Upper lobe of left lung (tissue), 6 donors: Measurements from ENCODE around the gene INPPL1. TPM values are rescaled to one million over a fixed set of nuclear protein-coding genes. Genes with fewer than 3 reads are reported as not detected.

Source experiments
- ATAC-seq, 2 donors: fragments of 200-7000 bp; cut with Tn5 transposase; one replicate each; pipeline ENCODE4 v1.9.1; 2022; ENCODE audit warnings: mild to moderate bottlenecking in 2 of 2, moderate library complexity in 2 of 2; ENCODE audit not compliant: low FRiP score in 2 of 2
- DNase-seq, 2 donors: peaks; one replicate each; pipeline ENCODE4 v3.0.0-alpha.2; 2019 to 2020
- H3K27ac ChIP-seq, 4 donors: fragments of 200-600 bp; sonication (generic); one replicate each; pipeline ENCODE4 v1.5.1; 2016 to 2019
- H3K27me3 ChIP-seq, 4 donors: fragments of 200-600 bp; sonication (generic); one replicate each; pipeline ENCODE4 v1.5.1; 2017 to 2019
- H3K36me3 ChIP-seq, 4 donors: fragments of 200-600 bp; sonication (generic); one replicate each; pipeline ENCODE4 v1.5.1; 2016 to 2019
- H3K4me1 ChIP-seq, 4 donors: fragments of 200-600 bp; sonication (generic); one replicate each; pipeline ENCODE4 v1.5.1; 2018 to 2019
- H3K4me3 ChIP-seq, 4 donors: fragments of 200-600 bp; sonication (generic); one replicate each; pipeline ENCODE4 v1.5.1; 2017 to 2019; ENCODE audit warnings: mild to moderate bottlenecking in 2 of 4, moderate library complexity in 1 of 4
- H3K9me3 ChIP-seq, 4 donors: fragments of 200-600 bp; sonication (generic); one replicate each; pipeline ENCODE4 v1.5.1; 2018 to 2019
- EP300 ChIP-seq, 4 donors: sonication (generic); formaldehyde crosslinking; IDR thresholded peaks; one replicate each; pipeline ENCODE4 v1.5.1; 2017; ENCODE audit warnings: antibody characterized with exemption in 4 of 4, control low read depth in 2 of 4
- POLR2A ChIP-seq, 4 donors: fragments of 450-650 bp; IDR thresholded peaks; one replicate each; pipeline ENCODE4 v1.5.1; 2016 to 2017; ENCODE audit warnings: antibody characterized with exemption in 4 of 4, mild to moderate bottlenecking in 2 of 4
- POLR2AphosphoS5 ChIP-seq, 2 donors: sonication (generic); formaldehyde crosslinking; IDR thresholded peaks; one replicate each; pipeline ENCODE4 v1.5.1; 2017; ENCODE audit warnings: antibody characterized with exemption in 2 of 2
- WGBS, 2 donors: methylation state at CpG; one replicate each; pipeline ENCODE4 v1.1.5; 2017 to 2018; 5-methylcytosine and 5-hydroxymethylcytosine counted together
- total RNA-seq, 6 donors: library from RNA; depleted of rRNA in 4 of 6; stranded (reverse); fragments of >200 nt in 4 of 6; gene quantifications; one replicate each; pipeline versions ENCODE4 v1.1.0 to v1.2.1, GENCODE V29; 2016 to 2021
- TF ChIP-seq, protein P1 (sequence below), 6 experiments: fragments of 450-650 bp in 4 of 6; fragments of 200-600 bp in 2 of 6; sonication (generic) in 2 of 6; IDR thresholded peaks; one replicate each; pipeline ENCODE4 v1.5.1; 2016 to 2019; ENCODE audit warnings: antibody characterized with exemption in 6 of 6
- donor health status: DM: no; HTN: no; CAD: no; lungs with moderate emphysema.
- donor health status: DM: no; HTN: yes; CAD: no; lungs with severe emphysema.

INPPL1 gene
- total RNA-seq, 6 donors from 2014 or later, result 84.0 to 383 (median 180) TPM

DNA sequence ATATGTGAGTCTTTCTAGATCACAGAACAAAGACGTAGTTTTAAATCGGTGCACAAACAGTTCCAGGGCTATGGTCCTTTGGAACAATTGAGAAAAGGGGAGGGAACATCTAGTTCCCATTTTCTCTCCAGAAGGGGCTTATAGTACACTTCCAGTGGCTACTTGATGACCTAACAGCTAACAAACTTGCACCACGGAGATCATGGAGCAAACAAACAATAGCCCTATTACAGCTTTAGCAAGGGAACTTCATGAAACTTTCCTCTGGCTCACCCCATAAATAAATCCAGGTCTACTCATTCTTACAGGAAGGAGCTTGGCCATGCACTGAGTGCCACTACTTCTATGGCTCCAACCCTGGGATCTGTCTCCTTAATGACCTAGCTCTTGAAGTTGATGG, 16.3 kb upstream of the INPPL1 start:
- 71 to 75% methylated on average over 3 of the region's 3 CpGs for WGBS, 2 donors
- no peak overlapping the region for H3K4me3 ChIP-seq
- ATAC-seq, result peak in 1 of 2 donors; percentile 29
- peak overlapping the region in 2 of 4 donors; percentile 27 to 33 for H3K27ac ChIP-seq
- no peaks in the 10 kb centered on the region for H3K4me1 ChIP-seq
- no peak for DNase-seq
- H3K9me3 ChIP-seq, result no peaks in the 10 kb centered on the region
- TF ChIP-seq, protein P1, sequence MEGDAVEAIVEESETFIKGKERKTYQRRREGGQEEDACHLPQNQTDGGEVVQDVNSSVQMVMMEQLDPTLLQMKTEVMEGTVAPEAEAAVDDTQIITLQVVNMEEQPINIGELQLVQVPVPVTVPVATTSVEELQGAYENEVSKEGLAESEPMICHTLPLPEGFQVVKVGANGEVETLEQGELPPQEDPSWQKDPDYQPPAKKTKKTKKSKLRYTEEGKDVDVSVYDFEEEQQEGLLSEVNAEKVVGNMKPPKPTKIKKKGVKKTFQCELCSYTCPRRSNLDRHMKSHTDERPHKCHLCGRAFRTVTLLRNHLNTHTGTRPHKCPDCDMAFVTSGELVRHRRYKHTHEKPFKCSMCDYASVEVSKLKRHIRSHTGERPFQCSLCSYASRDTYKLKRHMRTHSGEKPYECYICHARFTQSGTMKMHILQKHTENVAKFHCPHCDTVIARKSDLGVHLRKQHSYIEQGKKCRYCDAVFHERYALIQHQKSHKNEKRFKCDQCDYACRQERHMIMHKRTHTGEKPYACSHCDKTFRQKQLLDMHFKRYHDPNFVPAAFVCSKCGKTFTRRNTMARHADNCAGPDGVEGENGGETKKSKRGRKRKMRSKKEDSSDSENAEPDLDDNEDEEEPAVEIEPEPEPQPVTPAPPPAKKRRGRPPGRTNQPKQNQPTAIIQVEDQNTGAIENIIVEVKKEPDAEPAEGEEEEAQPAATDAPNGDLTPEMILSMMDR (IDR thresholded peaks at IDR 0.05), result no peak
- peak in 1 of 4 donors; percentile 39 for TF ChIP-seq POLR2A (IDR thresholded peaks at IDR 0.05)
- no peaks in the 10 kb centered on the region for H3K36me3 ChIP-seq
- no peaks in the 10 kb centered on the region for H3K27me3 ChIP-seq

DNA sequence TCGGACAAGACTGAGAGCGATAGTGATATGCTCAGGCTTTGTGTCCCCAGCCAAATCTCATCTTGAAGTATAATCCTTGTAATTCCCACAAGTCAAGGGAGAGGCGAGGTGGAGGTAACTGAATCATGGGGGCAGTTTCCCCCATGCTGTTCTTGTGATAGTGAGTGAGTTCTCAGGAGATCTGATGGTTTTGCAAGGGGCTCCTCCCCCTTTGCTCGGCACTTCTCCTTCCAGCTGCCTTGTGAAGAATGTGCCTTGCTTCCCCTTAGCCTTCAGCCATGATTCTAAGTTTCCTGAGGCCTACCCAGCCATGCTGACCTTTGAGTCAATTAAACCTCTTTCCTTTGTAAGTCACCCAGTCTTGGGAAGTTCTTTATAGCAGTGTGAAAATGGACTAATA, 15.5 kb upstream of the INPPL1 start:
- H3K27me3 ChIP-seq, result no peaks in the 10 kb centered on the region
- peak overlapping the region in 1 of 4 donors; percentile 27 for H3K27ac ChIP-seq
- 78 to 81% methylated on average over 4 of the region's 4 CpGs for whole genome bisulfite sequencing, 2 donors
- no peaks in the 10 kb centered on the region for H3K36me3 ChIP-seq
- DNase-seq, result peak in 1 of 2 donors; percentile 43
- no peaks in the 10 kb centered on the region for H3K4me1 ChIP-seq
- TF ChIP-seq, protein P1 (IDR thresholded peaks at IDR 0.05), result no peak
- peak in 1 of 4 donors; percentile 25 for TF ChIP-seq POLR2A (IDR thresholded peaks at IDR 0.05)
- ATAC-seq, result peak in 1 of 2 donors; percentile 35
- no peaks in the 10 kb centered on the region for H3K9me3 ChIP-seq
- no peak overlapping the region for H3K4me3 ChIP-seq

DNA sequence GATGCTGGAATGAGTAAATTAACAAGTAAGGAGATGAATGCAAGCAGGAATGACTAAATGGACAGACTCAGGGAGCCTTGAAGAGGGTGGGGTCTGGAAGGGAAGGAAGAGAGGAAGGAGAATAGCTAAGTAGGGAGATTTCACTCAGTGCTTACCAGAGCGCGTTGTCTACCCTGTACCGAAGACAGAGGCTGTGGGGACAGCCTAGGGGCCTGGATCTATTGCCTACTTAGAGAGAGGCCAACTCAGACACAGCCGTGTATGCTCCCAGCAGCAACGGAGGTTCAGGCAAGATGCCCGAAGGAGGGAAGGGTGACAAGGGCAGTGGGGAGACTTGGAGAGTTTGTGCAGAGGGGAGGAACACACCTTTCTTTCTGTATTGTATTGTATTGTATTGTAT, 7.9 kb upstream of the INPPL1 start, which contains the start of gene FOLR2:
TSS of gene FOLR2 (plus strand) at position 157 of the 400 bp plus-strand sequence. CDS start 1,791 bp downstream, outside the sequence.
- ATAC-seq, result peak; percentile 60
- Histone ChIP-seq H3K4me3 (no peak within 1 kb of the TSS), H3K36me3 (no peaks in the 10 kb centered on the region), H3K27me3 (no peaks in the 10 kb centered on the region), H3K9me3 (no peaks in the 10 kb centered on the region), H3K27ac (peak within 1 kb of the TSS in 1 of 4 donors; percentile 43), H3K4me1 (peaks cover 0 to 5% (median 2%) of the 10 kb centered on the region in 4 donors)
- DNase-seq, result no peak
- TF ChIP-seq EP300 (IDR thresholded peaks at IDR 0.05) (no peak), POLR2A (IDR thresholded peaks at IDR 0.05) (no peak)
- WGBS, 2 donors, result 70 to 90% methylated on average over 5 to 6 of the region's 6 CpGs

DNA sequence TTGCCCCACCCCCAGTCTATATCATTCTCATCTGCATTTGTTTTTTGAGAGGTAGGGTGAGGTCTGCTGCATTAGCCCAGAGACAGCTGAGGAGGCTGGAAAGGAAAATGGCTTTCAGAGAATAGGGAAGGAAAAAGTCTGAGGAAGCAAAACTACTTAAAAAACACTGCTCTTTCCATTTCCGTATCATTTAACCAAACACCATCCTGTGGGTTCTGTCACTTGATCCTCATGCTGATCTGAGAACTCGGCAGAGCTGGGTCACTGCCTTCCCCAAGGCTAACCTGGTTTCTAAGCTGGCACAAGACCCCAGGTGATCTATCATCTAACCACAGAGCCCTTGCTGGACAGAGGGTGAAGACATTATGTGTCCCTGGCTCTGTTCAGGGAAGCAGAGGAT, 6.7 kb upstream of the INPPL1 start:
- 30 to 35% methylated on average over 2 of the region's 2 CpGs for WGBS, 2 donors
- H3K27ac ChIP-seq, result peak overlapping the region in 2 of 4 donors; percentile 9 to 46
- DNase-seq (no peak), ATAC-seq (peak in 1 of 2 donors; percentile 23)
- H3K27me3 ChIP-seq, result no peaks in the 10 kb centered on the region
- peaks cover 8 to 17% (median 14%) of the 10 kb centered on the region in 4 donors for H3K4me1 ChIP-seq
- H3K36me3 ChIP-seq, result no peaks in the 10 kb centered on the region
- H3K4me3 ChIP-seq, result no peak overlapping the region
- H3K9me3 ChIP-seq, result no peaks in the 10 kb centered on the region
- TF ChIP-seq POLR2A (IDR thresholded peaks at IDR 0.05) (no peak), EP300 (IDR thresholded peaks at IDR 0.05) (no peak), POLR2AphosphoS5 (IDR thresholded peaks at IDR 0.05) (no peak)
- TF ChIP-seq, protein P1 (IDR thresholded peaks at IDR 0.05), result no peak

DNA sequence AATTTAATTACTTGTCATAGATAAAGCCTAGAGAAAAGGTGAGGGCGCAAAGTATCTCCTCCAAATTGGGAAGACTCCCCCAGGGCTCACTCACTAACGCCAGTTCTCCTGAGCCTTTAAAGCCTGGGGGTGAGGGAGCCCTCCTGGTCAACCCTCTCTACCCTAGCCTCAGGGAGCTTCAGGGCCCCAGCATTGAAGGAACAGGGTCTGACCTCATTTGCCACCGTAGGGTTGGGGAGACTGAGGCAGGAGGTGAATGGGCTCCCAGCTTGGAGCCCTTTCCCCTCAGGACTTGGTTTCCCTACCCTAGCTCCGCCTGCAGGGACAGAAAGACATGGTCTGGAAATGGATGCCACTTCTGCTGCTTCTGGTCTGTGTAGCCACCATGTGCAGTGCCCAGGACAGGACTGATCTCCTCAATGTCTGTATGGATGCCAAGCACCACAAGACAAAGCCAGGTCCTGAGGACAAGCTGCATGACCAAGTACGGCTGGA, 6.3 kb upstream of the INPPL1 start:
- peak overlapping the region in 2 of 4 donors; percentile 9 to 46 for H3K27ac ChIP-seq

More for the DNA sequence above, 6.3 kb upstream of the INPPL1 start:
- ATAC-seq (no peak), DNase-seq (no peak)
- Histone ChIP-seq H3K4me1 (peaks cover 8 to 18% (median 15%) of the 10 kb centered on the region in 4 donors), H3K36me3 (no peaks in the 10 kb centered on the region), H3K4me3 (no peak overlapping the region), H3K9me3 (no peaks in the 10 kb centered on the region), H3K27me3 (no peaks in the 10 kb centered on the region)
- TF ChIP-seq, protein P1 (IDR thresholded peaks at IDR 0.05), result no peak
- TF ChIP-seq POLR2A (IDR thresholded peaks at IDR 0.05) (no peak), EP300 (IDR thresholded peaks at IDR 0.05) (no peak), POLR2AphosphoS5 (IDR thresholded peaks at IDR 0.05) (no peak)
- 89 to 96% methylated on average over 4 to 5 of the region's 5 CpGs for WGBS, 2 donors
